GM12874 (cell line): ENCODE results near the gene ACBD4.

Experiments
- TF ChIP-seq, protein P1 (sequence below): IDR thresholded peaks from 2 replicates; pipeline ENCODE4 v1.5.1; 2011; ENCODE audit warnings: low read depth, mild to moderate bottlenecking, control low read depth, low read length, moderate library complexity; ENCODE audit not compliant: insufficient read depth

The ACBD4 gene

DNA sequence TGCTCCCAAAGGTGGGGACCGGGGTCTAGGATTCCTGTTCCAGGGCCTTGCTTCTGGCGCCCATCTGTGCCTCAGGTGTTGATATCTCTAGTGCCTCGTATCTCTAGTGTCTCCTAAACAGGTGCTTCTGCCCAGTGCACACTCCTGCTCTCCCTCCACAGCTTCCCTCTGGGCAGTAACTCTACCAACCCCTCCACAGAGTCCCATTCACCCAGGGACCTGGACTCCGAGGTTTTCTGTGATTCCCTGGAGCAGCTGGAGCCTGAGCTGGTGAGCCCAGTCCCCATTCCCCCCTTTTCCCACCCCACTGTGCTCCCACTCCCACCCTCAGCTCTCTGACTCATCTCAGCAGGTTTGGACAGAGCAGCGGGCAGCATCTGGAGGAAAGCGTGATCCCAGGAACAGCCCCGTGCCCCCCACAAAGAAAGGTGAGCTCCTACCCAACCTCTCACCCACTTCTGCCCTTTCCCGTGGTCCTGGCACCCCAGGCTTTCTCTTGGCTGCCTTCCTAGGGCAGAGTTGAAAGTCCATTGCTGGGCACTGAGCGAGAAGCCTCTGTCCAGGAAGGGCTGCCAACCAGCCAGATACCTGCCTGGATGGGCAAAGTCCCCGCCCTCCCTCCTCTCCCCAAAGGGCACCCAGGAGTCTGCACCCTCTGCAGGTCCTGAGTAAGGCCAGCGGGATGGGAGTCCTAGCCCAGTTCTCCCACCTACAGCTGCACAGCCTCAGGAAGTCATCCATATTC is 2.2 kb downstream of the ACBD4 start:
- TF ChIP-seq, protein P1, sequence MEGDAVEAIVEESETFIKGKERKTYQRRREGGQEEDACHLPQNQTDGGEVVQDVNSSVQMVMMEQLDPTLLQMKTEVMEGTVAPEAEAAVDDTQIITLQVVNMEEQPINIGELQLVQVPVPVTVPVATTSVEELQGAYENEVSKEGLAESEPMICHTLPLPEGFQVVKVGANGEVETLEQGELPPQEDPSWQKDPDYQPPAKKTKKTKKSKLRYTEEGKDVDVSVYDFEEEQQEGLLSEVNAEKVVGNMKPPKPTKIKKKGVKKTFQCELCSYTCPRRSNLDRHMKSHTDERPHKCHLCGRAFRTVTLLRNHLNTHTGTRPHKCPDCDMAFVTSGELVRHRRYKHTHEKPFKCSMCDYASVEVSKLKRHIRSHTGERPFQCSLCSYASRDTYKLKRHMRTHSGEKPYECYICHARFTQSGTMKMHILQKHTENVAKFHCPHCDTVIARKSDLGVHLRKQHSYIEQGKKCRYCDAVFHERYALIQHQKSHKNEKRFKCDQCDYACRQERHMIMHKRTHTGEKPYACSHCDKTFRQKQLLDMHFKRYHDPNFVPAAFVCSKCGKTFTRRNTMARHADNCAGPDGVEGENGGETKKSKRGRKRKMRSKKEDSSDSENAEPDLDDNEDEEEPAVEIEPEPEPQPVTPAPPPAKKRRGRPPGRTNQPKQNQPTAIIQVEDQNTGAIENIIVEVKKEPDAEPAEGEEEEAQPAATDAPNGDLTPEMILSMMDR, result no peak

DNA sequence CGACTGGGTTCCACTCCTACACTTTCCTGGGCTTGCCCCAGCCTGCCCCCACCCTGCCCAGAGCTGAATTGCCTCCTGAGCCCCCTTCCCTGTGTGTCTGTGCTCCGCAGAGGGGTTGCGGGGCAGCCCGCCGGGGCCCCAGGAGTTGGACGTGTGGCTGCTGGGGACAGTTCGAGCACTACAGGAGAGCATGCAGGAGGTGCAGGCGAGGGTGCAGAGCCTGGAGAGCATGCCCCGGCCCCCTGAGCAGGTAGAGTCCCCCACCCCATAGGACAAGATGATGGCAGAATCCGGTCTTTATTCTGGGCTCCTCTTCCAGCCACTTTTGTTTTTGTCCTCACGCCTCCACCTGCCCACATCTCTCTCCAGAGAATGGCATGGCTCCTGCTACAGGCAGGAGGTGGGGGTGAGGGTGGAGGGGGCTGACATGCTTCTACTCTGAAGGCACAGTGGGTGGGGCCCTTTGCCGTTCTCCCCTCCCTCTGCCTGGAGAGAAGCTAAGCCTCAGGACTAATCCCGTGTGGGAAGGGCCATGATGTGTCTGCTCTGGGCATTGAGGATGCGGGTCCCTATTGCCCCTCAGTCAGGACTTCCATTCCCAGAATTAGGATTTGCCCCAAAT is 3.5 kb downstream of the ACBD4 start:
- TF ChIP-seq, protein P1, result no peak

DNA sequence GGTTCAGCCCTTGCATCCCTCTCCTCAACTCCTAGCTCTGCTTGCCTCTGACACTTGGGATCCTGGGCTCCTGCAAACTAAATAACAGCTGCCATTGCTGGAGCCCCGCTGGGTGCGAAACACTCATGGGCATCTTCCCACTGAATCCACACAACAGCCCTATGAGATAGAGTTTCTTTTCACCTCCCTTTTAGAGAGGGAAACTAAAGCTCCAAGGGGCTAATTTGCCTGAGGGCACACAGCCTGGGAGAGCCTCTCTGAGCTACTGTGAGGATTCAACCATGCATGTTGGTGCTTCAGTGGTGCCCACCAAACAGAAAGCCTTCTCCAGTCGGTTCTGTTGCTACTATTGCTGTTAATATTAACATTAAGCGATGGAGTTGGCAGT is 4.0 kb downstream of the ACBD4 start:
- TF ChIP-seq, protein P1, result no peak

DNA sequence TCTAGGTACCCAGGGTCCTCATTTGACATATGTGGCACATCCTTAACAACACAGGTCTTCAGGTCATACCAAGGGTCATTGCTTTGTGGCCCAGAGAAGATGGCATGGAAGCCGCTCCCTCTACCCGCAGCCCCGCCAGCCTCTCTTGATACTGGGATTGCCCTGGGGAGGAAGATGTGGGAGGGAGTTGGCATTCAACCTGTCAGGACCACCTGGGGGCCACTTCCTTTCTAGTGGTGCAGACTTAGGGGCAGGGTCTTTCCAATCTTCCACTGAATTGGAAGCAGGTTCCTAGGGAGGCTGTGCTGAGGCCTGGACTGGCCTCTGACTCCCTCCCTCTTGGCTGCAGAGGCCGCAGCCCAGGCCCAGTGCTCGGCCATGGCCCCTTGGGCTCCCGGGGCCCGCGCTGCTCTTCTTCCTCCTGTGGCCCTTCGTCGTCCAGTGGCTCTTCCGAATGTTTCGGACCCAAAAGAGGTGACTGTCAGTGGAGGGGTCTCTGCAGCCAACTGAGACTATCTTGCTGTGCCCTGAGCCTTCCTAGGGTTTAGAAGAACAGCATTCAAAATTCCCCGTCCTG is 7.7 kb downstream of the ACBD4 start:
- TF ChIP-seq, protein P1, result no peak

DNA sequence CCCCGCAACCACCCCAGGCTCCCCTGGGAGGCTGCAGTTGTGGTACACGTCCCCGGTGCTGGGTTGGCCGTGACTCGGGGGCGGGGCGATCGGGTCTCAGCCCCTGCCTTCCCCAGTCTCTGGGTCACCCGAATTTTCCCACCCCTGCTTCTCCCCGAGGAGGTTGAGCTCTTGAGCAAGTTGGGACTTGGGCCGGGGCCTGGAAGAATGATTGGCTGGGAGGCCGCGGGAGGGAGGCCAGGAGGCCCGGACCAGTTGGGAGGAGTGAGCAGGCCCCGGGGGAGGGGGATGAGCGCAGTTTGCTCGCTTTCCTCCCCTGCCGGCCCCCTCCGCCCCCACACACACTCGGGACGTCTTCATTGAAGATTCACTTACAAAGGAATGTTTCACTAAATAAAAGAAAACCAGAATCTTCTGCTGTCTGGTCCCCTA is 8.3 kb downstream of the ACBD4 start:
- TF ChIP-seq, protein P1, result no peak

DNA sequence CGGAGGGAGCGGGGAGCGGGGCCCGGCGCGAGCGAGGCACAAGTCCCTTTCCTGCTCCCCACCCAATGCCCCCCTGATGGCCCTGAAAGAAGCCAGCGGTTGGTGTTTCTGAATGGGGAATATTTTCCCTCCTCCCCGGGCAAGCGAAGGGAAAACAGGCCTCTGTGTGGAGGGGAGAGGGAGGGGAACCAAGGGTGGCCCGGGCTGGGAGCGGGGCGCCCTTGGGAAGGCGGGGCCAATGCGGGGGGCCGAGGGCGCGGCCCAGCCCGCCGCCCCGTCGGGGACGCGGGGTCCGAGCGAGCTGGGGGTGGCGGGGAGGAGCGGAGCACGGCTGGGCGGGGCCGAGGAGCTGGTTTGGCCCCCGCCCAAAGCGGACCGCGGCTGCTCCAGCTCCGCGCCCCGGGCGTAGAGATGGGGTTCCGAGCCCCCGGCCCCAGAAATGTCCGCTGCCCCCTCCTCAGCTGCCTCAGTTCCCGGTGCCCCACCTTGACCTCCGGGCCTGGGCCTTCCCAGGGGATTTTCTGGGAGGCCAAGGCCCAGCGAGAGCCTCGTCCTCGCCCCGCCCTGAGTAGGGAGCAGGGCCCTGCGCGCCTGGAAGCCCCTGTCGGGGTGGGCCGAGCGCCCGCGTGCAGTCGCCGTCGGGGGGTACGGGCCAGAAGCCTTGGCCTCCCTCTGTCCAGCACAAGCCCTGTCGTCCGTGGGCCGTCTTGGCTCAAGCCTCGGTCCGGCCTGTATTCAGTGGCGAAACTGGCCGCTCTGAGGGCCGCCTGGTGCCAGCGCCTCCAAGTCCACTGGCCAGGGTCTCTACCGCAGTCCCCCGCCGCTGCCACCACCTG is 8.9 kb downstream of the ACBD4 start:
- TF ChIP-seq, protein P1, result no peak

DNA sequence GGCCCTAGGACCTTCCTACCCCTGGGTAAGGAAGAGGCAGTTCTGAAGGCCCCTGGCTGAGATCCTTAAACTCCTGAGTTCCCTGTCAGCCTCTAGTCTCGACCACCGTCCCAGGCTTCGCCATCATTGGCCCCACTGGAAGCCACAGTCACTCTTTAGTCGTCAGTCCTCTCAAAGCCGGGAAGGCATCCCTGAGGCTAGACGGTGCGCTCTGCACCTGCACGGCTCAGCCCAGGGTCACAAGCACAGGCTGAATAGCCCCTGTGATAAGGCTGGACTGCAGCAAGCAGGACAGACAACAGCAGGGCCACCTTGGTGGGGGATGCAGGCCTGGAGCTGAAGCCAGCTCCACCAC is 9.5 kb downstream of the ACBD4 start:
- TF ChIP-seq, protein P1, result no peak
